ENCODE results near the gene SORCS2. TPM values are rescaled to one million over a fixed set of nuclear protein-coding genes. Genes with fewer than 3 reads are reported as not detected.

SORCS2 gene
- total RNA-seq, 1 experiment from 2014 or later, result 0.05 TPM

DNA sequence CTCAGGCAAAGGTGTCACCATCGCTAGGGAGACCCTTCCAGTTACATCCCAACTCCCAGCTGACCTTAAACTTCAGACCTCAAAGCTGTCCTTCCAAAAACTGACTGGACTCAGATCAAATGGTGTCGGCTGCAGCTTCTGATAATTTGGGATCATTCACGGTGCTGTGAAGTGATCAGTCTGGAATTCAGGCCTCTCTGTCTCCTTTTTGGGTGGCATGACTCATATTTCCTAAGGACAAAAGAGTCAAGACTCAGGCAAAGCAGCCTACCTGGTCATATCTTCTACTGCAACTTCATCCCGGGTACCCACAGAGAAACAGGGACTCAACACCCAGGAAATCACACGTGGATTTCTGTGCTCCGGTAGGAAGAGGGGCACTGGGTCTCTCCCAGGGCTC, 87.6 kb downstream of the SORCS2 start:
- H3K4me1 ChIP-seq (replicated peaks), result no peaks in the 10 kb centered on the region
- H3K9me3 ChIP-seq (replicated peaks), result no peaks in the 10 kb centered on the region
- H3K27ac ChIP-seq, result no peak overlapping the region
- DNase-seq (ENCODE audit: low read depth in 1 of 2, low spot score in 2 of 2), result no peak
- no peaks in the 10 kb centered on the region for H3K27me3 ChIP-seq (replicated peaks)
- no peak overlapping the region for H3K4me3 ChIP-seq
- H3K36me3 ChIP-seq, result no peaks in the 10 kb centered on the region

DNA sequence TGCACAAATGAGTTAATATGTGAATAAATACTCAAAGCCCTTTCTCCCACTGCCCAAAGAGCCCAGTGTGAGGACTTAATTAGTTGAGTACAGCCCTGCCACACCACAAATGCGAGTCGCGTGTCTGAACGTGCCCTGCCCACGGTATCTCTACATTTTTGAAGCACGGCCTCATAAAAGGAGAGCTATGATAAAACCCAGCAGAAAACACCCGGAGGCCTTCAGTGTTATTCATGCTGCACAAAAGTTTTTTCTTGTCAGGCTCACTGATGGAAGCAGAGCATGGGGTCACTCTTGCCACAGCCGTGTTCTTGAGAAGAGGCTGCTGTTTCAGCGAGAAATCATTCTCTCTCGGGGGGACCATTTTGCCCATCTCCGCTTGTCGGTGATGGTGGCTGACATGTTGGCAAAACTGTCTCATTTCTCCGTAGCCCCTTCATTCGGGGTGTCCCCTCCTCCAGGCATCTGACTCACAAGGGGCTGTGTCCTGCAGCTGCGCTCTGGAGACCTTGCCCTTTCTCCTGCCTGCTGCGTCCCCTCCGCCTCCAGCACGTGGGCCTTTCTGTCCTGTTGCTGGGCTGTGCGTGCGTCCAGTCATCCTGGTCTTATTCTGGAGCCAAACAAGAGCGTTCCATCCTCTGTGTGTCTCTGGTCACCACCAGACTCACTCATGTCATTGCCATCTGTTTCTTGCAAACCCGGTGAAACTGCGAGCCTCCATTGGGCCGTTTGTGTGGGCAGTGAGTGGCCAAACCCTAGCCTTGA, 88.8 kb downstream of the SORCS2 start:
- H3K27ac ChIP-seq, result no peak overlapping the region
- H3K4me3 ChIP-seq, result no peak overlapping the region
- no peaks in the 10 kb centered on the region for H3K4me1 ChIP-seq (replicated peaks)
- no peaks in the 10 kb centered on the region for H3K9me3 ChIP-seq (replicated peaks)
- H3K36me3 ChIP-seq, result no peaks in the 10 kb centered on the region
- no peak for DNase-seq (ENCODE audit: low read depth in 1 of 2, low spot score in 2 of 2)
- no peaks in the 10 kb centered on the region for H3K27me3 ChIP-seq (replicated peaks)

DNA sequence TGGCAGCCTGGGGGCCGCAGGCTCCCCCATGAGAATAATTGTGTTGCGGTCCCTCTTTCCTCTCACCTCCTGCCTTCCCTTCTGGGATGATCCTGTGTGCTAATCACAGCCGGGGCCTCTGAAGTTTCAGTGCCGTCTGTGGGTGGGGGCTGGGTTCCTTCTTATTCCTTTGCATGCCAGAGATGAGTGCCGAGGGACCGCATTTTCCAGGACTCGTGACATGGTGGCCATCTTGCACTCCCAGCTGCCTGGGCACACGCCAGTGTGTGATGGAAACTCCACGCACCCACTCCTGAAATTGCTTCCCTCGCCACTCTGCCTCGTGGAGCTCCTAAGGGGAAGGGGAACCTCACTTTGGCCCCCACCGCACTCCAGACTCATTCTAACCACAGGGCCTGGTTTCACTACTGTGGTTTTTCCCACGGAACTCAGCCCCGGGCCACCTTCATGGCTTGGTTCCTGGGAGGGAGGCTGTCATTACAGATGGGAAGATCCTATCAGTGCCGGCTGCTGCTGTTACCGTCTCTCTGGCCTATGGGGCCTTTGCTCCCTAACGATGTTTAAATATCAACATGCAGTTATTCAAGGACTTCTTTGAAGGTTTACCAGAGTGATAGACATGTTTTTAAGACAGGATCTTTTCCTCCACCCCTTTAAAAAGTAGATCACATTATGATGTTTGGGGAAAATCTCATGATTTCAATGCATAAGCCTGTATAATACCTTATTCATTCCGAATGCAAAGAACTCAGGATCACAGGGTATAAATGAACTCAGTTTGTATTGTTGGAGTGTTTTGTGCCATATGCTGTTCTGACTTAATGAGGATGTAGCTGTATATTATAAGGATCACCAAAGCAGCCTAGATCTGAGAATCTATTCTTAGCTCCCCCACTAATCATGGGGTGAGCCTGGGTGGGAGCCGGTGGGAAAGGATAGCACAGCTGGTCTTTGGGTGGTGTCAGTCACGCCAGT, 89.6 kb downstream of the SORCS2 start:
- DNase-seq (ENCODE audit: low read depth in 1 of 2, low spot score in 2 of 2), result no peak
- no peak overlapping the region for H3K27ac ChIP-seq
- no peaks in the 10 kb centered on the region for H3K27me3 ChIP-seq (replicated peaks)

DNA sequence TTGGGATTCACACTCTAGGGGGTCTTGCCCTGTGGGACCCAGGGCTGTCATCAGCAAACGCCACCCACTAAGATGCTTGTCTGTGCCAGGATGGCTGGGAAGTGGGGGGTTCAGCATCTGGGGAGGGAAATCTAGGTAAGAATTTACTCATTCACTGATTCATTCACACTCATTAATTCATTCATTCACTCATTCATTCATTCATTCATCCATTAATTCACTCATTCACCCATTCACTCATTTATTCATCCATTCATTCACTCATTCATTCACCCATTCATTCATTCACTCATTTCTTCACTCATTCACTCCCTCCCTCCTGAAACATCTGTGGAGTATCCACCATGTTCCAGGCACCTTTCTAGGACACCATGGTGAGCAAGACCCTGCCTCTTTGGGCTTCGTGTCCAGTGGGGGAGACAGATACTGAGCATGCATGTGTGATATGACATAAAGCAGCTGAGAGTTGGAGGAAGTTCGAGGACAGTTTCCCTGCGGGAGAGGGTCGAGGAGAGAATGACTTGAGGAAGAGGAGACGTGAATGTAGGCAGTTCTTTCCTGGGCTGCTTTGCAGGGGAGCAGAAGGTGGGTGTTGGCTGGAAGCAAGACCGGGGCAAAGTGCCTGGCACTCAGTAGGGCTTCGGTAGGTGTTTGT, 90.6 kb downstream of the SORCS2 start:
- Histone ChIP-seq H3K4me1 (replicated peaks) (no peaks in the 10 kb centered on the region), H3K36me3 (no peaks in the 10 kb centered on the region), H3K4me3 (no peak overlapping the region), H3K27ac (no peak overlapping the region), H3K27me3 (replicated peaks) (no peaks in the 10 kb centered on the region), H3K9me3 (replicated peaks) (no peaks in the 10 kb centered on the region)
- DNase-seq (ENCODE audit: low read depth in 1 of 2, low spot score in 2 of 2), result no peak

More for the DNA sequence above, 89.6 kb downstream of the SORCS2 start:
- H3K9me3 ChIP-seq (replicated peaks), result no peaks in the 10 kb centered on the region
- H3K36me3 ChIP-seq, result no peaks in the 10 kb centered on the region
- H3K4me3 ChIP-seq, result no peak overlapping the region
- no peaks in the 10 kb centered on the region for H3K4me1 ChIP-seq (replicated peaks)

DNA sequence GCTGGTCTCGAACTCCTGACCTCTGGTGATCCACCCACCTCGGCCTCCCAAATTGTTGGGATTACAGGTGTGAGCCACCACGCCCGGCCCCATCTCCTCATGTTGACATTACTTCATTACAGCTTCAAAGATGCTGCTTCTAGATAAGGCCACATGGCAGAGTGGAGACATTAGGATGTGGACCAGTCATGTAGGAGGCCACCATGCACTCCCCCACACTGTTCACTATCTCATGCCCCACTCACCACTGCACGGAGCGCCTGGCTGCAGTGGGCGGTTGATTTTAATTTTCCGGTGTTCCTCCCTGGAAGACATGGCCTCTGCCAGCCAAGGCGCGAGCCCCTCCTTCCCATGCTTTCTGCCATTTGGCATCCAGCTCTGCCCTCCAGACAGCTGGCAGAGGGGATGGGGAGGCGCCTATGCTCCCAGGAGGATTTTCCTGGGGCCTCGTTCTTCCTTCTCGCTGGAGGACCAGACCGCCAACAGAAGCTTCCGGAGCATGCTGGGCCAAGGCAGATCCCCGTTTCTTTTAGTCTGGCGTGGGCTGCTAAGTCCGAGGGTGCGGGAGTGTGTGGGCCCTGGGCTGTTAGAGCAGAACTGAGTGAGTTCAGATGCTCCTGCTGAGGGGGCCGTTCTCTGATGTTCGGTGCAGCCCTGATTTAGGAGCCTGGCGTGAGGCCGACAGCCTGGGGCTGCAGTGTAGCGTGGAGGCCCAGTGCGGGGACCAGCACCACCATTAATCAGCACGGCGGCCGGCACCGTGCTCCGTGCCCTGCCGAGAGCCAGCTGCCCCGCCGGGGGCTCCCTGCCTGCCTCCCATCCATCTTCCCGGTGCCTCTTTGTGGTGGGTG, 93.1 kb downstream of the SORCS2 start:
- Histone ChIP-seq H3K27ac (no peak overlapping the region), H3K27me3 (replicated peaks) (no peaks in the 10 kb centered on the region), H3K4me1 (replicated peaks) (no peaks in the 10 kb centered on the region), H3K4me3 (no peak overlapping the region), H3K36me3 (no peaks in the 10 kb centered on the region), H3K9me3 (replicated peaks) (no peaks in the 10 kb centered on the region)
- DNase-seq (ENCODE audit: low read depth in 1 of 2, low spot score in 2 of 2), result no peak

DNA sequence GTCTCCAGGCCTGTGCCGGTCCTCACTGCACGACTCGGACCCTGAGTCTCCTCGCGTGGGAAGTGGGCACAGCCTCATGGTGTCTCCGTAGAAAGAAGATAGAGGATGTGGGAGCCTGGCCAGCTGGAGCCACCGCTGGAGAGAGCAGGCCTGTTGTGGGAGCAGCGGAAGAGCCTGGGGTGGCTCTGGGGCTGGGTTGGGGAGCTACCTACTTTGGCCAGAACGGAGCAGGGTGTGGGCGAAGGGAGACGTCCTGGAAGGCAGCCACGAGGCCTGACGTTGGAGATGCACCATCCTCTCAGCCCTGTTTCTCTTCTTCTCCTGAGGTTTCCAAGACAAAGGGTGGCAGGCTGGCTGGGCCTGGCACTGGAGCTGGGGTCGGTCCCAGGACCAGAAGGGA, 93.8 kb downstream of the SORCS2 start:
- Histone ChIP-seq H3K27ac (no peak overlapping the region), H3K27me3 (replicated peaks) (no peaks in the 10 kb centered on the region), H3K36me3 (no peaks in the 10 kb centered on the region), H3K4me1 (replicated peaks) (no peaks in the 10 kb centered on the region), H3K9me3 (replicated peaks) (no peaks in the 10 kb centered on the region), H3K4me3 (no peak overlapping the region)
- DNase-seq (ENCODE audit: low read depth in 1 of 2, low spot score in 2 of 2), result no peak

DNA sequence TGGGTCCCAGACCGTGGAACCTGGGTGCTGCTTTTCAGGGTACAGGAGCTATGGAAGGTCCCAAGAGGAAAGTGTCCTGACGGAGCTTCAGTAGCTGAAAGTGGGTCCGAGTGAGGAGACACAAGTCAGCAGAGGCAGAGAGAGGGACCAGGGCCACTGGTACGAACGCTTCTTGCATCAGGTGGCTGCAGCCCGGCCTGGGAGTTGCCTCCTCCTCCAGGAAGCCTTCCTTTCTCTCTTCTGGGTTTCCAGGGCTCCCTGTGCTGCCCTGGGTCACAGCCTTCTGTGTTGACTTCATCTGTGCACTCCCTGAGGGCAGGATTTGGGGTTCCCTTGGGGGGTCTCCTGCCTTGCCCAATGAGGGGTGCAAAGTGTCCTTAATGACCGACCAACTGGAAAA, 94.5 kb downstream of the SORCS2 start:
- Histone ChIP-seq H3K4me1 (replicated peaks) (no peaks in the 10 kb centered on the region), H3K27ac (no peak overlapping the region), H3K4me3 (no peak overlapping the region), H3K9me3 (replicated peaks) (no peaks in the 10 kb centered on the region), H3K36me3 (no peaks in the 10 kb centered on the region), H3K27me3 (replicated peaks) (no peaks in the 10 kb centered on the region)
- DNase-seq (ENCODE audit: low read depth in 1 of 2, low spot score in 2 of 2), result no peak

DNA sequence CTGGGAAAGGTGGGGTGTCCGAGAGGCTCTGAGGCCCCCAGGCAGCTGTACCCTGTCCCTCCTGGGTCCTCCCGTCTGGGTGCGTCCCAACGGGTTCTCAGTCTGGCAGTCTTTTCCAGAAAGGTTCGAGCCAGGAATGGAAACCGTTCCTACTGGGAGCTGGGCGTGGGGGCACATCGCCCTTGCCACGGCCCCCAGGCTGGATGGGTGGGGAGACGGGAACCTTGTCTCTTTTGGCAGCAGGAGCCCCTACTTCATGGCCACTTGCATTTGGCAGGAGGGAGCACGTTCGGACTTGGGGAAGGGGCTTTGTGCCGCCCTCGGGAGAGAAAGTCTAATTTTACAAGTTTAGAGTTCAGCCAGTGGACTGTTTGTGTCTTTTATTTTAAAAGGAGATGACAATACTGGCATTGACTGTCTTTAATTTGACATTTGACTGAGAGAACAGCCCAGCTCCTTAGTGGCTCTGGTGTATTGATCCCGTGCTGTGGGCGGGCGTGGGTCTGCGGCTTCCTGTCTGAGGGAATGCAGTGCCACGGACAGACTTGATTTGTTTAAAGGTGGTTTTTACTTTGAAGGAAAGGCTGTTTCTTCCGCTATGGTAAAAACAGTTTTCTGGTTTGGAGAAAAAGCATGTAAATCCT, 95.1 kb downstream of the SORCS2 start:
- no peak for DNase-seq (ENCODE audit: low read depth in 1 of 2, low spot score in 2 of 2)
- no peak overlapping the region for H3K27ac ChIP-seq
- H3K27me3 ChIP-seq (replicated peaks), result no peaks in the 10 kb centered on the region
- no peaks in the 10 kb centered on the region for H3K4me1 ChIP-seq (replicated peaks)
- H3K36me3 ChIP-seq, result no peaks in the 10 kb centered on the region
- no peaks in the 10 kb centered on the region for H3K9me3 ChIP-seq (replicated peaks)
- H3K4me3 ChIP-seq, result no peak overlapping the region

DNA sequence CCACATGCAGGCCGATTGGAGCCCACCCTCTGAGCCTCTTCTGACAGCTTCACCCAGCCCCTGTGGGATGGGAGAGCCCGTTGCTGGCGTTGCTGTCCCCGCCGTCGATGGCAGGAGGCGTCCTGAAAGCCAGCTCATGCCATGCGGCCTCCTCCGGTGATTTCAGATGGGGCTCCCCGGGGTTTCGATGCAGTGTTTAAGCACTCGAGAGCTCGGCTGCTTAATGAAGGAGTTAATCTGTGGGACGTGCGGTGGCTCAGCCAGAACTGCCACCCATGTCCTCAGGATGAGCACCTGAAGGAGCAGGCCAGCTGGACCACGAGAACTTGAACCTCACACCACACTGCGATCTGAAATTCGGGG, 95.6 kb downstream of the SORCS2 start:
- H3K36me3 ChIP-seq, result no peaks in the 10 kb centered on the region
- no peaks in the 10 kb centered on the region for H3K4me1 ChIP-seq (replicated peaks)
- DNase-seq (ENCODE audit: low read depth in 1 of 2, low spot score in 2 of 2), result no peak
- H3K27me3 ChIP-seq (replicated peaks), result no peaks in the 10 kb centered on the region
- H3K27ac ChIP-seq, result no peak overlapping the region
- no peaks in the 10 kb centered on the region for H3K9me3 ChIP-seq (replicated peaks)
- H3K4me3 ChIP-seq, result no peak overlapping the region

DNA sequence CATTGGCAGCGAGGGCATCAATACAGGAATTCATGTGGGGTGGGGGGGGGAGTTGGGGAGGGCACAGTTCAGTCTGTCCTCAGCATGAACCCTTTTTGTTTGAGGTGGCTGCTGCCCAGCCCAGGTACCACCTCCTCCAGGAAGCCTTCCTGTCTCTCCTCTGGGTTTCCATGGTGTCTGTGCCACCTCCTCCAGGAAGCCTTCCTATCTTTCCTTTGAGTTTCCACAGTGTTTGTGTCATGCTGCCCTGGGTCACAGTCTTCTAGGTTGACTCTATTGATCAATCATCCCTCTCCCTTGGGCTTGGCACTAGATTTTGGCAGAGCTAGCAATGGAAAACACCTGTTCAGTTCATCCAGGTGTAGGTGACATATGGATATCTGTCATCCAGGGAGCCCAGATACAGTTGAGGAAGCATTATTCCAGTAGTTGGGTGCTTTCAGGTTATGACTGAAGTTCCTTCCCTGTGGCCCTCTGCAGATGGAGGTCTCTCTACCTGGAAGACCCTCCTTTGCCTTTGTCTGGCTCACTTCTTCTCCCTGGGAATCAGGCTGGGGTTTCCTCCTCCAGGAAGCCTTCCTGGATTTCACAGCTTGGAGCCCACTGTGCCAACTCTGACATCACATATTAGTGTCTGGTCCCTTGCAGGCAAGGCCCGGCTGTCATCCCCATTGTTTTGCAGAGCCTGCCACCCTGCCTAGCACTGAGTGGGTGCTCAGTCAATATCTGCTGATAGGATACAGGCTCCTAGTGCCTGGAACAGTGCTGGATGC, 96.6 kb downstream of the SORCS2 start:
- Histone ChIP-seq H3K27ac (no peak overlapping the region), H3K36me3 (no peaks in the 10 kb centered on the region), H3K9me3 (replicated peaks) (no peaks in the 10 kb centered on the region), H3K4me3 (no peak overlapping the region), H3K27me3 (replicated peaks) (no peaks in the 10 kb centered on the region), H3K4me1 (replicated peaks) (no peaks in the 10 kb centered on the region)
- DNase-seq (ENCODE audit: low read depth in 1 of 2, low spot score in 2 of 2), result no peak

DNA sequence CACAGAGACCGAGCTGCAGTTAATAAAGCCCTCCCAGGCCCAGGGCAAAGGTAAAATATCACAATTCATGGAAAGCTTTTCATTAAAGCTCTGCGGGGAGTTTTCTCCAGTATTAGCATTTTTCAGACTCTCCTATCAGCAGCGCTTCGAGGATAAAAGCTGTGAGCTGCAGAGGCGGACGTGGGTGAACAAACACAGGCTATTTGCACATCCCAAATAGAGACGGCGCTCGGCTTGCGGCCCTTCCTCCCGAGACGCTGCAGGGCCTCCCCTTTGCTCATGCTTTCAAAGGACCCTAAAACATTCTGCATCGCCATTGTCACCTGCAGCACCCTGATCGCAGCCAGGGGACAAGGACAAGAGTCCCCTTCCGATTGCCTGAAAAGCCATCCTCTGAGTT, 97.3 kb downstream of the SORCS2 start:
- Histone ChIP-seq H3K36me3 (no peaks in the 10 kb centered on the region), H3K27ac (no peak overlapping the region), H3K9me3 (replicated peaks) (no peaks in the 10 kb centered on the region), H3K4me3 (no peak overlapping the region), H3K4me1 (replicated peaks) (no peaks in the 10 kb centered on the region), H3K27me3 (replicated peaks) (no peaks in the 10 kb centered on the region)
- no peak for DNase-seq (ENCODE audit: low read depth in 1 of 2, low spot score in 2 of 2)

DNA sequence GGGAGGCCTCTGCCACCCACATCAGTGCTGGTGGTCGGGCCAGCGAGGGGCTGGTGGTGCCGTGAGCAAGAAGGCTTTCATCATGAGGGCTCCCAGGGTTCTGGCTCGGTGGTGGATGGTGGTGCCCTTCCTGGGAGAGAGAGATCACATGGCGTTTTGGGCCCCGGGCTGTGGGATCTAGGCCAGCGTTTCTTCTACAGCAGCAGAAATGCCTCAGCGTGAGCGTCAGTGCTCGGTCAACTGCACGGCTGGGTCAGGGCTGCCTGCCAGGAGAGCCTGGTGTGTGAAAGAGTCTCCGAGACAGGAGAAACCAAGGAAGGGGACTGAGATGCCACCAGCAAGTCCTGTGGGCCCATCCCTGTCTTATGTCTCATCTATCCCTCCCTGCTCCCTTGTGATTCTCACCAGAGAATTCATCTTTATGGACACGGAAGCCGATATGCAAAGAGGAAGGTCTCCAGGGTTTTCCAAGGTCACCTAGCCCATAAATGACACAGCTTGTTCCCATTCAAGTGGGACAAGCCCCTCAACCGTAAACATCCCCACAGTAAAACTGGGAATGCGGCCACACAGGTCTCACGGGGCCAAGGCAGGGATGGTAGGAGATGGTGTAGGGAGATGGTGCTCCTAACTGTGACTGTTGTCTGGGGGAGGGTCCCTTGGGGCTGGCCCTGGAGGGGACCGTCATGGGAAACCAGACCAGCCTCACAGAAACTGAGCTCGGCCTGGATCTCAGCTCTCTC, 99.2 kb downstream of the SORCS2 start:
- H3K36me3 ChIP-seq, result no peaks in the 10 kb centered on the region
- no peaks in the 10 kb centered on the region for H3K4me1 ChIP-seq (replicated peaks)
- H3K27ac ChIP-seq, result no peak overlapping the region
- H3K4me3 ChIP-seq, result no peak overlapping the region
- DNase-seq (ENCODE audit: low read depth in 1 of 2, low spot score in 2 of 2), result no peak
- no peaks in the 10 kb centered on the region for H3K9me3 ChIP-seq (replicated peaks)
- no peaks in the 10 kb centered on the region for H3K27me3 ChIP-seq (replicated peaks)
